GM12892 (cell line): ENCODE results near the gene ZNF865.

Experiments
- POLR2A ChIP-seq: IDR thresholded peaks from 2 replicates; pipeline ENCODE4 v1.6.1; 2011; ENCODE audit warnings: low read depth, low read length, control low read depth
- POLR2AphosphoS5 ChIP-seq: IDR thresholded peaks from 2 replicates; pipeline ENCODE4 v1.6.1; 2011; ENCODE audit warnings: low read depth, low read length, control low read depth
- TAF1 ChIP-seq: IDR thresholded peaks from 2 replicates; pipeline ENCODE4 v1.6.1; 2011; ENCODE audit warnings: low read depth, mild to moderate bottlenecking, control low read depth, low read length, borderline replicate concordance

- TF ChIP-seq POLR2A (no peak), TAF1 (no peak), POLR2AphosphoS5 (no peak)
Measured at GRCh38 chr19:55650602-55651230, 45.3 kb downstream of the ZNF865 start.
